HL-60/S4 treated with phorbol 12-myristate 13-acetate at 8.2 ng/mL for 4 days and 3 days (cell line): ENCODE measurements around the gene AHNAK.

Experiments used
- in situ Hi-C: fragments of 300-500 bp; cut with MboI; formaldehyde crosslinking; loops from 2 replicates; pipeline ENCODE4 v1.15.0; 2022; ENCODE audit warnings: low sequenced_read_pairs

The AHNAK gene

DNA sequence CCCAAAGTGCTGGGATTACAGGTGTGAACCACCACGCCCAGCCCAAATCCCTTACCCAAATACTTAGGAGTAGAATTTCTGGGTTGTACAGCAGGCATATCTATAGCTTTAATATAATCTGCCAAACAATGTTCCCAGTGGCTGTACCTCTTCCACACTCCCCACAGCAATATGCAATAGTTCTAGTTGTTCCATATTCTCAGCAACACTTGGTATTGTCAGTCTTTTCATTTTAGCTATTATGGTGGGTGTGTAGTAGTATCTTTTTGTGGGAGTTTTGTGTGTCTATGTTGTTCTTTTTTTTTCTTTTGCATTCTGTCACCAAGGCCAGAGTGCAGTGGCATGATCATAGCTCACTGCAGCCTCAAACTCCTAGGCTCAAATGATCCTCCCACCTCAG is 109.0 kb downstream of the AHNAK start:
- in situ Hi-C loops, result no loop called here

GRCh38 chr11:62435846-62436660 is 110.6 kb downstream of the AHNAK start:
- in situ Hi-C loops, result no loop called here

DNA sequence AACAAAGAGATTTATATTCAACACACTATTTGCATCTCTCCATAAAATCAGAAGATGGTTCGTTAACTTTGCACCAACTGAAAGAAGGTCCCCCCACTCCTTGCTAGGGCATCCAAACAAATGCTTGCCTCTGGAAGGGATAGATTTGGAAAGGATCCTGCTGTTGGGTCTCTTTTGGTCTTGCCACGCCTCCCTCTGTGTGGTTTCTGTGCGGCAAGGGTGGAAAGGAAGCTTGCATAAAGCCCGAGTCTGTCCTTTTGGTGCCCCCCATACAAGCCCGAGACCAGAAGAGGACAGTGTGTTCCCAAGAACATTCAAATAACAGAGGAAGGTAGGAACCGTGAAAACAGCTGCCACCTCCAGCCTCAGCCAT is 112.7 kb downstream of the AHNAK start:
- in situ Hi-C loops, result no loop called here

DNA sequence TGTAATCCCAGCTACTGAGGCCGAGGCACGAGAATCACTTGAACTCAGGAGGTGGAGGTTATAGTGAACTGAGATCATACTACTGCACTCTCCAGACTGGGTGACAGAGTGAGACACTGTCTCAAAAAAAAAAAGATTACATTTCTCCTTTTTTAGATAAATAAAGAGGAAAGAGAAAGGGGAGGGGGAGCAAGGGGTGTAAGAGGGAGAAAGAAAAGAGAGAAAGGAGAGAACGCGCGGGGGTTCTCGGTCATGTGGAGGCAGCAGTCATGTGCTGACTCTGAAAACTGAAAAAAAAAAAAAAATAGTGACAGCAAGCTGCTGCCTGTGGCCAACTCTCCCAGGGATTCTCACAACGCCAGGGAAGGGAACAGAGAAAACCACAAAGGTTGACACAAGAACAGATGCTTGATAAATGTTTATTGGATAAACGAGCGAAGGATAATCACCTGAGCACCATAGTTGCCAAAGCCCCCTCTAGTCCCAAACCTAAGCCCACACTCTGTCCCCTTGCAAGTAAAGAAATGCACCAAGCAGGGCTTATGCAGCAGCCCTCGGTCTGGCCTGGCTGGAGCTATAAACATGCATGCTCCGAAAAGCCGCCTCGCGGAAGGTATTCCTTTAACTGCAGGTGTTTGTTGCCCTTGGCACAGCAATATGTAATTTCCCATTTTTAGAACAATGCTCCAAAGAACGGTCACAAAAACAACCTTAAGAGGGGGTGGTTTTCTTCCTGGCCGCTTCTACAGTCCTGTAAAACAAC is 113.3 kb downstream of the AHNAK start:
- in situ Hi-C loops, result no loop called here

- in situ Hi-C loops, result no loop called here
These were observed 113.9 kb downstream of the AHNAK start for GRCh38 chr11:62432695-62433094.

DNA sequence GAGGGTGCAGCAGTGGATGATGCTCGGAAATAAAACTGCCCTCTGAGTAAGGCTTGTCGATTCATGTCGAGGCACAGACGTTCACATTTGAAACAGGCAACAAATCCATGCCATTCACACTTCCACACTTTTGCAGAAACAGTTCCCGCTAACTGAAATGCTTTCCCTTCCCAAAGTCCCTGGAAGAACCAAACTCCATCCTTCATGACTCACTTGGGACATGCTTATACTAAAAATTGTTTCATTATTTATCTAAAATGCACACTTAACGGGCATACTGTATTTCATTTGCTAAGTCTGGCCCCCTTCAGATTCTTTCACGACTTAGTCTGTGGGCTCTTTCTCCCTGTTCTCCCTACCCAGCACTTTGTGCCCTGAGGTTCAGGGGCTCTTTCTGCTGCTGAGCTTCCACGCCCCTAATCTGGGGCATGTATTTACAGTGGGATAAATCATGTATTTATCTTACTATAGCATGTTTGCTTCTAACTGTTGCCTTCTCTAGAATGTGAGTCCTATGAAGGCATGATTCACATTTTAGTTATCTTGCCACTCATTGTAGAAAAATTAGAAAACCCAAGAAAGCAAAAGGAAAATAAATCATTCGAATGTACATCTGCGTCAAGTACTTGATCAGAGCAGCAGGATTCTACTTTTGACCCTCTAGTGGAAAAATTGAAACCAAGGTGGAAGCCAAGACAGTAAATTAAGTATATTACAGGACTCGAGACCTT is 115.3 kb downstream of the AHNAK start:
- in situ Hi-C loops, result no loop called here

GRCh38 chr11:62430425-62430824 is 116.2 kb downstream of the AHNAK start:
- in situ Hi-C loops, result no loop called here

- in situ Hi-C loops, result loop anchor here (10.0 kb wide), 1 partner anchor 136 kb away; no protein-coding TSS in a partner anchor
These were observed 117.6 kb downstream of the AHNAK start for GRCh38 chr11:62428871-62429560.

DNA sequence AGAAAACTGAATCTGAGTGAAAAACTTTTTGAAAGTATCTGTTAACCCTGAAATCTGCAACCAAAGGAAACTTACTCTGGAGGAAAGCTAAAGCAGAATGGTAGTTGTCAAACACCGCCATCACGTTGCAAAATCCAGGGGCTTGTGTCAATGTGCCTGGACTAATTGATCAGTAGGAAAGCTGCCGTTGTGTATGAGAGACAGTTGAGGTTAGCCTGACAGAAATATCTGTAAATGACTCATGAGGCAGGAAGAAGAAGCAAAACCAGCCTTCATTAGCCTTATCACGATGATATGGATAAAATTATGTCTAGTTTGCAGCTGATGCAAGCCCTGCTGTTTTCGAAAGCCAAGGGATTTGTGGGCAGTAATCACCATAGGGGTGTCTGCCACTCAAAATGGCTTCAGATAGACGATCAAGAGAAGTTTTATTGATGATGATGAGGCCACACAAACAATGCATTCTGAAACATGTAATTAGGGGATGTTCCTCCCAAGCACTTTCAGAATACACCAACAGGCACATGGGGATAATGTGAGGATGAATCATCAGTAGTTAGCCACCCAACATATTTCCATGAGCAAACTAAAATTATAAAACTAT is 118.9 kb downstream of the AHNAK start:
- in situ Hi-C loops, result loop anchor here (10.0 kb wide), 1 partner anchor 137 kb away; no protein-coding TSS in a partner anchor

GRCh38 chr11:62423012-62423411 is 123.6 kb downstream of the AHNAK start:
- in situ Hi-C loops, result loop anchor here (10.0 kb wide), 1 partner anchor 142 kb away; no protein-coding TSS in a partner anchor

- in situ Hi-C loops, result loop anchor here (10.0 kb wide), 1 partner anchor 143 kb away; no protein-coding TSS in a partner anchor
These were observed 124.6 kb downstream of the AHNAK start for GRCh38 chr11:62421996-62422395.

GRCh38 chr11:62420882-62421281 is 125.7 kb downstream of the AHNAK start:
- in situ Hi-C loops, result loop anchor here (10.0 kb wide), 1 partner anchor 144 kb away; no protein-coding TSS in a partner anchor

- in situ Hi-C loops, result loop anchor here (10.0 kb wide), 1 partner anchor 145 kb away; no protein-coding TSS in a partner anchor
These were observed 126.7 kb downstream of the AHNAK start for GRCh38 chr11:62419943-62420342.

GRCh38 chr11:62419314-62419929 is 127.2 kb downstream of the AHNAK start:
- in situ Hi-C loops, result no loop called here

DNA sequence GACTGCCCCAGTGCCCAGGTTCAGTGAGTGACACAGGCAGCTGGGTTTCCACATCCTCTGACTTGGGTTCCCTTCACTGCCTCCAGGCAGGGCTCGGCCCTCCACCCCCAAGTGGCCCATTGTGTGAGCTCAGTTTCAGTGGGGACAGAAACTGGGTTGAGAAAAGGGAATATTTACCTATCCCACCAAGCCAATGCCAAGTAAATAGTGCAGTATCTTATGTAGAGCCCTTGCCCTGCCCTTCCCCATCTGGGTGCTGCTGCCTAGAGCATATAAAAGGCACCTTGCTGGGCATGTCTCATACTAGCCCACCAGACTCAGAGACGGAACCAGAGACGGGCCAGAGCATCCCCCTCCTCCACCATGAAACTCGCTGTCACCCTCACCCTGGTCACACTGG is 127.9 kb downstream of the AHNAK start, which contains the start of gene SCGB1A1:
Gene SCGB1A1 (plus strand): TSS at position 301 of the 400 bp plus-strand sequence. CDS start 63 bp downstream, at position 364.
- in situ Hi-C loops, result no loop called here

DNA sequence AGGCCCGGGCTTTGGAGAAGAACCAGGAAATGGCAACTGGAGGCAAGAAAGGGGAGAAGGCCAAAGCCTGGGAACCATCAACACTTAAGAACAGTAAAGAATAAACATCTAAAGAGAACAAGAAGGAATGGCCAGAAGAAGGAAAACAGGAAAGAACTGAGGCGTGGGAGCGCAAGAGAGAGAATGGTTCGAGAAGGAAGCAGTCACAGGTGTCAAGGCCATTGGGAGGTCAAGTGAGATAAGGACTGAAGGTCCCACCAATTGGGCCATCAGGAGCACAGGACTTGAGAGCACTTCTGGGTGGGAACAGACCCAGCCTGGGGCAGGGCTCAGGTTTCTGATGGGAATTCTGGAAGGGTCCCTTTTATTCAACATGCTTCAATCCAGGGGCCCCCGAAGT is 128.5 kb downstream of the AHNAK start:
- in situ Hi-C loops, result no loop called here

GRCh38 chr11:62416596-62416995 is 130.0 kb downstream of the AHNAK start:
- in situ Hi-C loops, result no loop called here

DNA sequence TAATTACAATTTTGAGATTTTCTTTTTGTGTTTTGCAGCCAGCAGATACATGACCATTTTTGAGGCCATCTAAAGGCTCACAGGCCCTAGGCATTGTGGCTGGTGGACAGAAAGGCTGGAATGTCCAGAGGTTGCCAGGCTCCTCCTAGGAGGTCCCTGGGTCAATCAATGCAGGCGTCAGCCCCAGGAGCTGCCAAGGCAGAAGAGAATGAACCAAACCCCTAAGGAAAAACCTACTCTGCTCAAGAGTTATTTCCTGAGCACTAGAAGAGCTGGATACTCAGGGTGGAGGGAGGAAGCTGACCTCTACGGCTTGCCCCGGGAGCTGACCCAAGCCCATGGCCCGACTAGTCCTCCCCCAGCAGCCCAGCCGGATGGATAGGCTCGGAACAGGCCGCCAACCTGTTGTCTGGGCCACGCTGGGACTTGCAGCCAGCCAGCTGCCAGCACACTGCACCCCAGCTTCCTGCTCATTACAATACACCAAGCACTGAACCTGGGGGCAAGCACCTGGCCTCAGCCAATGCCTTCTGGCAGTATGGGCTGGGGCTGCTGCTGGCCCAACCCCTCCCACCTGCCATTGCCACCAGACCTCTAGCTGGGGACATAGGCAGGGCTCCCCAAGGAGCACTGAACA is 133.4 kb downstream of the AHNAK start:
- in situ Hi-C loops, result no loop called here

DNA sequence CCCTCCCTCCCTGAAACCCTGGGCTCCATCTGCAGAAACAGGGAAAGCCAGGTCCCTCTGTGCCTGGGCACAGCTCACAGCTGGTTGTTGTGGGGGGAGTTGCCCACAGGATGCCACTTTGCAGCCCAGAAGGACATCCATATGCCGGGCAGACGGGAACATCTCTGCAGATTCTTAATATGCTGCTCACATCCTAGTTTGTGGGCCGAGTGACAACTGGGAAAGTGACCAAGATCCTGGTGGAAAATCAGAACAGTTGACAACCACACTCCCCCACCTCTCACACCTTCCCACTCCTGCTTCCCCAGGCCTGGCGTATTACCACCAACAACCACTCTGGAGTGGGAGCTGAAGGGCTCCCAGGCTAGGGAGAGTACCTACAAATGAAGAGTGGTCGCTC is 135.1 kb downstream of the AHNAK start:
- in situ Hi-C loops, result no loop called here
